Activated B cell treated with CpG ODN at 0.5 μM for 24 hours (primary cell): ENCODE results near the gene SAMD4A. TPM values are rescaled to one million over a fixed set of nuclear protein-coding genes. Genes with fewer than 3 reads are reported as not detected.

Experiments used
- ATAC-seq: fragments of 200-7000 bp; cut with Tn5 transposase; one replicate; pipeline ENCODE4 v1.10.0; 2021; ENCODE audit warnings: low read depth, mild to moderate bottlenecking, moderate library complexity
- CTCF ChIA-PET: fragments of 350-600 bp; sonication (Branson Sonifier 250); formaldehyde crosslinking; loops from one replicate; lab custom pipeline; 2021; ENCODE audit warnings: antibody characterized with exemption; lab: Charles Lee
- POLR2A ChIA-PET: fragments of 350-600 bp; sonication (Branson Sonifier 250); formaldehyde crosslinking; loops from one replicate; lab custom pipeline; 2021; ENCODE audit warnings: antibody characterized with exemption; lab: Charles Lee
- DNase-seq: peaks from one replicate; pipeline ENCODE4 v3.0.0; 2022
- H3K27ac Mint-ChIP-seq: one replicate; pipeline ENCODE4 v1.8.0; 2020; ENCODE audit warnings: mixed read lengths
- H3K27me3 Mint-ChIP-seq: one replicate; pipeline ENCODE4 v1.8.0; 2021; ENCODE audit warnings: mixed read lengths
- H3K36me3 Mint-ChIP-seq: one replicate; pipeline ENCODE4 v1.8.0; 2021; ENCODE audit warnings: low read depth, mixed read lengths
- H3K4me1 Mint-ChIP-seq: one replicate; pipeline ENCODE4 v1.8.0; 2021; ENCODE audit warnings: mixed read lengths
- H3K4me3 Mint-ChIP-seq: one replicate; pipeline ENCODE4 v1.8.0; 2020; ENCODE audit warnings: mild to moderate bottlenecking, mixed read lengths
- H3K9me3 Mint-ChIP-seq: one replicate; pipeline ENCODE4 v1.8.0; 2020; ENCODE audit warnings: mixed read lengths
- CTCF ChIP-seq: fragments of 200-600 bp; IDR thresholded peaks from one replicate; pipeline ENCODE4 v1.8.0; 2022; ENCODE audit warnings: antibody characterized with exemption, mild to moderate bottlenecking
- intact Hi-C: fragments of 100-400 bp; cut with micrococcal nuclease; formaldehyde crosslinking; loops from one replicate; pipeline ENCODE4 v1.15.1; 2024
- total RNA-seq: library from RNA; stranded (reverse); gene quantifications from 2 replicates; pipeline ENCODE4 v1.2.3, GENCODE V29; 2022

The SAMD4A gene
- total RNA-seq, 1 donor from 2014 or later, result 8.7 TPM

DNA sequence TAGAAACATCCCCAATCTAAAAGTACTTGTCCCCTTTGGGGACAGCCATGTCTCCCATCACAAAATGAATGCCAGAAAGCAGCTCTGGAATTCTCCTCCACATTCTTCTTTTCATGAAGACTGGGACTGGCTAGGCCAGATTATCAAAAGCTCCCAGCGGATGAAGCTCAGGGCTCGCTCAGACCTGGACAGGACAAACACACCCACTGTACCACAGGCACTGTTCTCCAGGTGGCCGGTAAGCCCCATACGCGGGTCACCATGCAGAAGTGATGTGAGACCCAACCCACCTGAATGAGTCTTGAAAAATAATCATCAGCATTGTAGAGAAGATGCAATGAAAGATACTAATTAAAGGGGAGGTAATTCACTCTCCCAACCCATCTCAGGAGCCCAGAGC lies 250.6 kb downstream of the SAMD4A start:
- intact Hi-C loops, result no loop called here
- Mint-ChIP-seq H3K9me3 (peaks cover 3% of the 10 kb centered on the region), H3K27me3 (peaks cover 2% of the 10 kb centered on the region), H3K27ac (no peak overlapping the region), H3K36me3 (no peaks in the 10 kb centered on the region), H3K4me1 (no peaks in the 10 kb centered on the region), H3K4me3 (no peak overlapping the region)
- TF ChIP-seq CTCF, result no peak
- ChIA-PET CTCF (no interaction called here), POLR2A (no interaction called here)
- DNase-seq, result no peak
- ATAC-seq, result no peak

- ChIA-PET POLR2A (no interaction called here), CTCF (no interaction called here)
- no peak for TF ChIP-seq CTCF
- Mint-ChIP-seq H3K9me3 (peaks cover 6% of the 10 kb centered on the region), H3K36me3 (no peaks in the 10 kb centered on the region), H3K27ac (no peak overlapping the region), H3K27me3 (peaks cover 2% of the 10 kb centered on the region), H3K4me3 (no peak overlapping the region), H3K4me1 (no peaks in the 10 kb centered on the region)
- DNase-seq (no peak), ATAC-seq (no peak)
- intact Hi-C loops, result no loop called here
Measured at GRCh38 chr14:54818201-54819133, 251.5 kb downstream of the SAMD4A start.

DNA sequence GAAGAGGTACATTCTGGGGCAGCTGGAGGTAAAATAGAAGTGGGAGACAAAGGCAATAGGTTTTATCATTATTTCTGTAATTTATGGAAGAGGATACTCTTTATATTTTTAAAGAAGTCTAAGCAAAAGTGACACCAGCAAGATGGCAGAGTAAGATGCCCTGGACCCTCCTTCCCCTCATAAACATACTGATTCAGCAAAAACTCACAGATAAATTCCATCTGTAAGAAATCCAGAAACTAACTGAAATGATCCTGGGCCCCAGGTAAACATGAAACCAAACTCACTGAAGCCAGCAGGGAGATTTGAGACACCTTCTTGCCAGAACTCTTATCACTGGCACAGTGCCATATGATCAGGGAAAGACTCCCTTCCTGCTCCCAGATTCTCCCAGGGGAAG lies 255.8 kb downstream of the SAMD4A start:
- no peak for TF ChIP-seq CTCF
- no peak overlapping the region for H3K4me3 Mint-ChIP-seq
- H3K27me3 Mint-ChIP-seq, result peaks cover 2% of the 10 kb centered on the region
- H3K27ac Mint-ChIP-seq, result no peak overlapping the region
- no peaks in the 10 kb centered on the region for H3K4me1 Mint-ChIP-seq
- intact Hi-C loops, result no loop called here
- ChIA-PET POLR2A (no interaction called here), CTCF (no interaction called here)
- DNase-seq, result no peak
- no peaks in the 10 kb centered on the region for H3K36me3 Mint-ChIP-seq
- peaks cover 30% of the 10 kb centered on the region for H3K9me3 Mint-ChIP-seq
- no peak for ATAC-seq

DNA sequence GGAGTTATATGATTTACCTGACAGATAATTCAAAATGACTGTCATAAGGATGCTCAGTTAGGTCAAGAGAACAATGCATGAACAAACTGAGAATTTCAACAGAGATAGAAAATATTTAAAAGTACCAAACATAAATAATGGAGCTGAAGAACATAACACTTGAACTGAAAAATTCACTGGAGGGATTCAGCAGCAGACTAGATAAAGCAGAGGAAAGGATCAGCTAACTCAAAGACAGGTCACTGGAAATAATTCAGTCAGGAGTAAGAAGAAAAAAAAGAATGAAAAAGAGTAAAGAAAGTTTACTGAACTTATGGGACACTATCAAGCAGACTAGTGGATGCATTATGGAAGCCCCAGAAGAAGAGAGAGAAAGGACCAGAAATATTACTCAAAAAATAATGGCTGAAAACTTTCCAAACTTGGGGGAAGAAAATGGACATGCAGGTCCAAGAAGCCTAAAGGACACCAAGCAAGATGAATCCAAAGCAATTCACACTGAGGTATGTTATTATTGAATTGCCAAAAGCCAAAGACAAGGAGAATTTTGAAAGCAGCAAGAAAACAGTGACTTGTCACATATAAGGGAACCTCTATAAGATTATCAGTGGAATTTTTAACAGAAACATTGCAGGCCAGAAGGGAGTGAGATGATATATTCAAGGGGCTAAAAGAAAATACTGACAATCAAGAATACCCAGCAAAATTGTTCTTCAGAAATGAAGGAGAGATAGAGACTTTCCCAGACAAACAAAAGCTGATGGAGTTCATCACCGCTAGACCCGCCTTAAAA lies 257.0 kb downstream of the SAMD4A start:
- H3K4me1 Mint-ChIP-seq, result no peaks in the 10 kb centered on the region
- no peak overlapping the region for H3K4me3 Mint-ChIP-seq
- TF ChIP-seq CTCF, result no peak
- ChIA-PET POLR2A (no interaction called here), CTCF (no interaction called here)
- intact Hi-C loops, result no loop called here
- no peaks in the 10 kb centered on the region for H3K36me3 Mint-ChIP-seq
- DNase-seq, result no peak
- ATAC-seq, result no peak
- no peak overlapping the region for H3K27ac Mint-ChIP-seq
- peaks cover 30% of the 10 kb centered on the region for H3K9me3 Mint-ChIP-seq
- peaks cover 2% of the 10 kb centered on the region for H3K27me3 Mint-ChIP-seq

DNA sequence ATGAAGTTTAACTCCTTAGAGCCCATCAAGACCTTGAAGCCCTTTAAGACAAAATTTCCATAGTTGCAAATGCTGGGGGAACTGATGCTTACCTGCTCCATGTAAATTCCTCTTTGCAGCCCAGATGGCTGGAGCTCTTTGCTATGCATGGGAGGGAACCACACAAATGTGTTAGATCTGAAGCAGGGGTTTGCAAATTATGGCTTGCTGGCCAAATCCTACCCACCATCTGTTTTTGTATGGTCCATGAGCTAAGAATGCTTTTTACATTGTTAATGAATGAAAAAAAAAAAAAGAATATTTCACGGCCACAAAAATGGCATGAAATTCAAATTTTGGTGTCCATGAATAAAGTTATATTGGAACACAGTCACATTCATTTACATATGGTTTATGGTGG lies 261.1 kb downstream of the SAMD4A start:
- Mint-ChIP-seq H3K4me1 (no peaks in the 10 kb centered on the region), H3K27ac (no peak overlapping the region), H3K27me3 (no peaks in the 10 kb centered on the region), H3K9me3 (peaks cover 29% of the 10 kb centered on the region), H3K36me3 (no peaks in the 10 kb centered on the region), H3K4me3 (no peak overlapping the region)
- no peak for ATAC-seq
- ChIA-PET CTCF (interaction anchor here (0.6 kb wide), 1 partner anchor 1059 kb away, joined by 3 read pairs; no protein-coding TSS in a partner anchor), POLR2A (no interaction called here)
- no peak for DNase-seq
- intact Hi-C loops, result no loop called here
- TF ChIP-seq CTCF, result no peak
